Peyer's patch (tissue), 4 donors: Measurements from ENCODE around the gene TEX48. TPM values are rescaled to one million over a fixed set of nuclear protein-coding genes. Genes with fewer than 3 reads are reported as not detected.

ENCODE experiments used
- DNase-seq, 3 donors: peaks; one replicate each; pipeline ENCODE4 v3.0.0-alpha.2; 2017 to 2019
- H3K27ac ChIP-seq, 4 donors: fragments of 200-600 bp; sonication (generic); one replicate each; pipeline ENCODE4 v1.5.1; 2016 to 2019
- H3K27me3 ChIP-seq, 2 donors: fragments of 200-600 bp; sonication (generic); one replicate each; pipeline ENCODE4 v1.5.1; 2019
- H3K36me3 ChIP-seq, 3 donors: fragments of 200-600 bp; sonication (generic); one replicate each; pipeline ENCODE4 v1.5.1; 2016 to 2019
- H3K4me1 ChIP-seq, 4 donors: fragments of 200-600 bp; sonication (generic); one replicate each; pipeline ENCODE4 v1.5.1; 2016 to 2019
- H3K4me3 ChIP-seq, 4 donors: fragments of 200-600 bp; sonication (generic); 1 replicate in 3 of 4; 2 replicates in 1 of 4; pipeline ENCODE4 v1.5.1; 2016 to 2019; ENCODE audit warnings: mild to moderate bottlenecking in 1 of 4
- H3K9me3 ChIP-seq, 4 donors: fragments of 200-600 bp; sonication (generic); one replicate each; pipeline ENCODE4 v1.5.1; 2016 to 2019; ENCODE audit warnings: mild to moderate bottlenecking in 1 of 4
- CTCF ChIP-seq, 6 experiments: fragments of 450-650 bp in 4 of 6; fragments of 200-600 bp in 2 of 6; sonication (generic) in 1 of 6; IDR thresholded peaks; one replicate each; pipeline ENCODE4 v1.5.1; 2017 to 2019; ENCODE audit warnings: antibody characterized with exemption in 6 of 6, mild to moderate bottlenecking in 3 of 6, moderate library complexity in 1 of 6
- POLR2A ChIP-seq, 2 donors: fragments of 450-650 bp; IDR thresholded peaks; one replicate each; pipeline ENCODE4 v1.5.1; 2017; ENCODE audit warnings: antibody characterized with exemption in 2 of 2, mild to moderate bottlenecking in 2 of 2, moderate library complexity in 2 of 2
- total RNA-seq, 4 donors: library from RNA; depleted of rRNA; stranded (reverse); fragments of >200 nt; gene quantifications; one replicate each; pipeline ENCODE4 v1.1.0, GENCODE V29; 2016

TEX48 gene
- total RNA-seq, 4 donors from 2014 or later = not detected

GRCh38 chr9:114719290-114719689 is 37.3 kb upstream of the TEX48 start:
- no peak overlapping the region for H3K4me3 ChIP-seq
- no peak overlapping the region for H3K27ac ChIP-seq
- H3K9me3 ChIP-seq = no peaks in the 10 kb centered on the region
- no peaks in the 10 kb centered on the region for H3K27me3 ChIP-seq
- no peak for DNase-seq
- no peaks in the 10 kb centered on the region for H3K4me1 ChIP-seq
- TF ChIP-seq CTCF (IDR thresholded peaks at IDR 0.05) = no peak
- TF ChIP-seq POLR2A (IDR thresholded peaks at IDR 0.05) = no peak
- H3K36me3 ChIP-seq = no peaks in the 10 kb centered on the region

- Histone ChIP-seq H3K27ac (no peak overlapping the region), H3K27me3 (no peaks in the 10 kb centered on the region), H3K36me3 (no peaks in the 10 kb centered on the region), H3K4me1 (no peaks in the 10 kb centered on the region), H3K4me3 (no peak overlapping the region), H3K9me3 (no peaks in the 10 kb centered on the region)
- no peak for TF ChIP-seq POLR2A (IDR thresholded peaks at IDR 0.05)
- TF ChIP-seq CTCF (IDR thresholded peaks at IDR 0.05) = no peak
- peak in 1 of 3 donors; percentile 68 for DNase-seq
Observed at GRCh38 chr9:114718801-114719221, 36.8 kb upstream of the TEX48 start.

- no peak overlapping the region for H3K27ac ChIP-seq
- no peaks in the 10 kb centered on the region for H3K4me1 ChIP-seq
- H3K27me3 ChIP-seq = no peaks in the 10 kb centered on the region
- no peaks in the 10 kb centered on the region for H3K36me3 ChIP-seq
- TF ChIP-seq POLR2A (IDR thresholded peaks at IDR 0.05) (no peak), CTCF (IDR thresholded peaks at IDR 0.05) (no peak)
- DNase-seq = no peak
- H3K4me3 ChIP-seq = no peak overlapping the region
- no peaks in the 10 kb centered on the region for H3K9me3 ChIP-seq
Observed at GRCh38 chr9:114717908-114718486, 36.0 kb upstream of the TEX48 start.

GRCh38 chr9:114709636-114710035 is 27.6 kb upstream of the TEX48 start:
- DNase-seq = no peak
- Histone ChIP-seq H3K36me3 (no peaks in the 10 kb centered on the region), H3K9me3 (no peaks in the 10 kb centered on the region), H3K27ac (no peak overlapping the region), H3K4me3 (no peak overlapping the region), H3K27me3 (no peaks in the 10 kb centered on the region), H3K4me1 (no peaks in the 10 kb centered on the region)
- TF ChIP-seq CTCF (IDR thresholded peaks at IDR 0.05) = no peak
- TF ChIP-seq POLR2A (IDR thresholded peaks at IDR 0.05) = no peak

- H3K36me3 ChIP-seq = no peaks in the 10 kb centered on the region
- no peaks in the 10 kb centered on the region for H3K4me1 ChIP-seq
- DNase-seq = no peak
- H3K9me3 ChIP-seq = no peaks in the 10 kb centered on the region
- no peaks in the 10 kb centered on the region for H3K27me3 ChIP-seq
- no peak for TF ChIP-seq POLR2A (IDR thresholded peaks at IDR 0.05)
- TF ChIP-seq CTCF (IDR thresholded peaks at IDR 0.05) = no peak
- no peak overlapping the region for H3K27ac ChIP-seq
- no peak overlapping the region for H3K4me3 ChIP-seq
Observed at GRCh38 chr9:114706711-114707110, 24.7 kb upstream of the TEX48 start.

- H3K36me3 ChIP-seq = no peaks in the 10 kb centered on the region
- H3K4me3 ChIP-seq = no peak overlapping the region
- no peaks in the 10 kb centered on the region for H3K4me1 ChIP-seq
- TF ChIP-seq POLR2A (IDR thresholded peaks at IDR 0.05) (no peak), CTCF (IDR thresholded peaks at IDR 0.05) (no peak)
- no peaks in the 10 kb centered on the region for H3K27me3 ChIP-seq
- H3K9me3 ChIP-seq = no peaks in the 10 kb centered on the region
- no peak for DNase-seq
- H3K27ac ChIP-seq = no peak overlapping the region
Observed at GRCh38 chr9:114701988-114702387, 20.0 kb upstream of the TEX48 start.
